GM18870 (cell line): Measurements from ENCODE around the gene RNF186.
"Not testable (repeated sequence)": the region's sequence is repeated elsewhere in the genome, so short reads cannot be mapped to it uniquely, and the experiment has no call there.

ENCODE experiments used
- ATAC-seq: cut with Tn5 transposase; IDR thresholded peaks from one replicate; pipeline ENCODE4 v1.9.1; 2021; ENCODE audit warnings: moderate library complexity; ENCODE audit not compliant: unreplicated experiment

RNF186 gene

GRCh38 chr1:19797827-19798226 lies 17.3 kb downstream of the RNF186 start:
- no peak for ATAC-seq

- ATAC-seq: no peak
Measured at GRCh38 chr1:19794583-19794982, 20.5 kb downstream of the RNF186 start.

DNA sequence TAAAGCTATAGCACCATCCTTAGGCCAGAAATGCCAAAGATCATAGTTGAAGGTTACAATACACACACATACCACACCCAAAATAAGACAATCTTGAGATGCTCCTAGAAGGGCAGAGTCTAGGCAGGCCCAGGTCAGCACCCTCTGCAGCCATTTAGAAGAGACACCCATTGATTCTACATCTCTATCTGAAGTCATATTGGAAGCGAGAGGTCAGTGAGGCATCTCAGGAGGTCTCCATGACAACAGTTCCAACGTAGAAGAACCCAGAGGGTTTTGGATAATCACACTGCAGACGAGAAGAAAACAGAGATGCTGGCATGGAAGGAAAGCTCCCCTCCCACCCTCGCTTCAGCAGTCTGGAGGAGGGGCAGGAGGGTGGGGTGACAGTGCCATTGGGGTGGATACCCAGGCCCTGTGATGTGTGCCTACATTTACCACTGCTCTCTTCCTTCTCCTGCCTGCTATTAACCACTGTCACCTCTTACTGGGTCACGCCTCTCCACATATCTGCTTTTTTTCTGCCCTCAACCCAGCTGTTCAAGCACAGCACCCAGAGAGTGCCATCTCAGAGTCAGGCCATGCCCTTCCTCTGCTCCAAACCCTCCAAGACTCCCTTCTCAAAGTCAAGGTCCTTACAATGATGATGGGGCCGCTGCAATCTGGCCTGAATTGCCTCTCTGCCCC lies 21.6 kb downstream of the RNF186 start:
- ATAC-seq: no peak

GRCh38 chr1:19792237-19793002 lies 22.7 kb downstream of the RNF186 start:
- ATAC-seq: no peak

DNA sequence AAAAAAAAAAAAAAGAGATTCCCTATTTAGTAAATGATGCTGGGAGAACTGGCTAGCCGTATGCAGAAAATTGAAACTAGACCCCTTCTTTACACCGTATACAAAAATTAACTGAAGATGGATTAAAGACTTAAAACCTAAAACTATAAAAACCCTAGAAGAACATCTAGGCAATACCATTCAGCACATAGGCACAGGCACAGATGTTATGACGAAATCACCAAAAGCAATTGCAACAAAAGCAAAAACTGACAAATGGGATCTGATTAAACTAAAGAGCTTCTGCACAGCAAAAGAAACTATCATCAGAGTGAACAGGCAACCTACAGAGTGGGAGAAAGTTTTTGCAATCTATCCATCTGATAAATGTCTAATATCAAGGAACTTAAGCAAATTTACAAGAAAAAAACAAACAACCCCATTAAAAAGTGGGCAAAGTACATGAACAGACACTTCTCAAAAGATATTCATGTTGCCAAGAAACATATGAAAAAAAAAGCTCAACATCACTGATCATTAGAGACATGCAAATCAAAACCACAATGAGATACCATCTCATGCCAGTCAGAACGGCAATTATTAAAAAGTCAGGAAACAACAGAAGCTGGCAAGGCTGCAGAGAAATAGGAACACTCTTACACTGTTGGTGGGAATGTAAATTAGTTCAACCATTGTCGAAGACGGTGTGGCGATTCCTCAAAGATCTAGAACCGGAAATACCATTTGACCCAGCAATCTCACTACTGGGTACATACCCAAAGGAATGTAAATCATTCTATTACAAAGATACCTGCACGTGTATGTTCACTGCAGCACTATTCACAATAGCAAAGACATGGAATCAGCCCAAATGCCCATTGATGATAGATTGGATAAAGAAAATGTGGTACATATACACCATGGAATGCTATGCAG lies 24.8 kb downstream of the RNF186 start:
- not testable (repeated sequence) for ATAC-seq

- no peak for ATAC-seq
Measured at GRCh38 chr1:19786988-19787423, 28.1 kb downstream of the RNF186 start.

DNA sequence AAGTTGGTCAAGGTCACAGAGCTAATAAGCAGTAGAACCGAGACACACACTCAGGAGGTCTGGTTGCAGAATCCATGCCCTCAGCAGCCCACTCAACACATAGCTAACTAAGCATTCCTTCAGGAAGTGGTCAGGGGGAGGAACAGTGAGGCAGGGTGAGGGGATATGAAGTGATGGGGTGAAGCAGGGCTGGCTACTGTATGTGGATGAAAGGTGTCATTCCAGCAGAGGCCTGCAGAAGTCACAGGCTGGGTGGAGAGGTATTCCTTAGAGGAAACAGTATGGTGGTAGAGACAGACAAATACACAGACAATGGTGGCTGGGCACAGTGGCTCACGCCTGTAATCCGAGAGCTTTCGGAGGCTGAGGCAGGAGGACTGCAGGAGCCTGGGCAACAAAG lies 29.4 kb downstream of the RNF186 start:
- ATAC-seq: no peak

GRCh38 chr1:19780267-19780877 lies 34.7 kb downstream of the RNF186 start:
- ATAC-seq: no peak

DNA sequence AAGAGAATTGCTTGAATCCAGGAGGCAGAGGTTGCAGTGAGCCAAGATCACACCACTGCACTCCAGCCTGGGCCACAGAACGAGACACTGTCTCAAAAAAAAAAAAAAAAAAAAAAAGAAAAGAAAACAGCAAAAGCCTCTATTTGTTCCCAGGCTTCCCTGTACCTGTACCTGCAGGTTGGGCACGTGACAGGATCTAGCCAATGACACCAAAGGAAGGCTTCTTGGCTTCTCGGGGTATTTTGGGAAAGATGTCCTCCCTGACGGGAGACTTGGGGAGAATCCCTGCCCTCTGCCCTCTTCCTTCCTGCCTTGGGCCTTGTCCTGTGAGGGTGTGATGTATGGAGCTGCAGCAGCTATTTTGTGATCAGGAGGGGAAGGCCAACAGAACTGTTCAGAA lies 38.1 kb downstream of the RNF186 start:
- ATAC-seq: no peak

DNA sequence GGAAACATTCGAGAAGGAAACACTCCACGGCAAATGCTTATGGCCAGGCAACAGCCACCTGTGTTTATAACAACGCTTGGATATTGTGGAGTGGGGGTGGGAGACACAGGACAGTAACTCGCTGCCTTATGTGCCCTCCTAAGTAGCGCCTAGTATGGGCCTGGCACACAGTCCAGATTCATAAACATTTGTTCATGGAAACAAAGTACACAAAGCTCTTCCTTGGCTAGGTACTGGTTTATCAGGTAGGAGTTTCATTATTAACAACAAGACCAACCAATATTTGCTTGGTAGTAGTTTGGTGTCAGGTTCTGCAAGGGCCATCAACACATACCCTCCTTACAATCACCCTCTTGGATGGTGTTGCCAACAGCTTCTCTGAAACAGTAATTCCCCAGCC lies 38.8 kb downstream of the RNF186 start:
- no peak for ATAC-seq

GRCh38 chr1:19775831-19776230 lies 39.3 kb downstream of the RNF186 start:
- ATAC-seq: no peak

GRCh38 chr1:19775317-19775716 lies 39.8 kb downstream of the RNF186 start:
- no peak for ATAC-seq

GRCh38 chr1:19774180-19774785 lies 40.8 kb downstream of the RNF186 start:
- ATAC-seq: no peak

- no peak for ATAC-seq
Measured at GRCh38 chr1:19773485-19773884, 41.6 kb downstream of the RNF186 start.

DNA sequence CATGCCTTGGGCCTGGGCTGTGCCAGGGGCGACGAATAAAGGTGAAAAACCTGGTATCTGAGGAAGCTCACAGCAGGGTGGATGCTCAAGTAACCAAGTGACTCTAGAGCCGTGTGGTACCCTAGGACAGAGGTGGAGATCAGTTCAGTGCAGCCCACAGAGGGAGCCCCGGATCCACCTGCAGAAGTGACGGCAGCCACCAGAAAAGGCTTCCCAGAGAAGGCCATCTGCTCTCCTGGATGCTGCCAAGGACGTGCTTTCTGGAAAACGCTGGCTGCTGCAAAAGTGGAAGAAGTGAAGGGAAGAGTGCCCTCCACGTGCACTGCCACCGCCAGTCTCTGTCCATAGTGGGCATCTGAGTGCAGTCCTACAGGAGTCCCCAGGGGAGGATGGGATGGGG lies 43.0 kb downstream of the RNF186 start:
- ATAC-seq: no peak

- no peak for ATAC-seq
Measured at GRCh38 chr1:19771350-19771749, 43.7 kb downstream of the RNF186 start.

DNA sequence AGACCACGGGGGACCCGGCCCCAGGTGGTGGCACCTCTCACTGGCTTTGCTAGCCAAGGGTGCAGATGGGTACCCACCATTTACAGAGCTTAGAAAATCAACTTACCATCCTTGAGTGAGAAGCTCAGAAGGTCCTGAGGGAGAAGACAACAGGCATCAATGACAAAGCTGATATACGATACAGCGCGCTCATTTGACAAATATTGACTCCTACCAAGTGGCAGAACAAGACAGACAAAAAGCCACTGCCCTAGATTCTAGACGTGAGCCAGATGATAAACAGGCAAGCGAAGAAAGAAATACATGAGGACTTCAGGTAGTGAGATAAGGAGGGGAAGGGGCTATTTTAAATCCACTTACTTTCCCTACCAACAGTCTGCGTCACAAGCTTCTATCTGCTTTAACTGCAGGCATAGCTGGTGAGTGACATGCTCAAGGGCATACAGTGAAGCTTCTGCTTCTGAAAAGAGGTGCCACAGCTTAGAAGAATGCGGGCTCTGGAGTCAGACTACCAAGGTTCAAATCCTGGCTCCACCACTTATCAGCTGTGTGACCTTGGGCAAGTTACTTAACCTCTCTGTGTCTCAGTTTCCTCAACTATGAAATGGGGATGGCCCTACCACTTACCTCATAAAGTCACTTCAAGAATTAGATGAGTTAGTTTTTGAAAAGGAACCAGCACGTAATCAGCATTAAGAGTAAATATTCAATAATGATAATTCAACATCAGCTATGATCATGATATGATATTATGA lies 44.5 kb downstream of the RNF186 start:
- ATAC-seq: no peak

GRCh38 chr1:19769211-19769932 lies 45.7 kb downstream of the RNF186 start:
- ATAC-seq: no peak
